ENCODE measurements around the gene SP1. TPM values are rescaled to one million over a fixed set of nuclear protein-coding genes. Genes with fewer than 3 reads are reported as not detected.
A peak's percentile ranks its signal among the peaks of the same experiment; 100 is the strongest.

Gene SP1
- total and polyA plus RNA-seq, 9 of the 15 experiments (the other 6 are each of a cell fraction or from before 2014, with no cell fraction given): 8.0 to 65.5 (median 41.6) TPM

- TF ChIP-seq EP400 (IDR thresholded peaks at IDR 0.05): no peak; the same call in 1 of the 2 replicates
- no peak for TF ChIP-seq PHB (CRISPR knock-in tag; IDR thresholded peaks at IDR 0.05)
- no peak for TF ChIP-seq DMBX1 (CRISPR knock-in tag; IDR thresholded peaks at IDR 0.05; ENCODE audit: borderline replicate concordance)
- no peak for TF ChIP-seq IFI16 (CRISPR knock-in tag; IDR thresholded peaks at IDR 0.05)
- no peak for TF ChIP-seq E2F3 (CRISPR knock-in tag; IDR thresholded peaks at IDR 0.05)
- TF ChIP-seq YY1 (IDR thresholded peaks at IDR 0.05; ENCODE audit: borderline replicate concordance in 1 of 3, control insufficient read depth in 1 of 3, extremely low read depth in 1 of 3, insufficient read depth in 3 of 3, insufficient read length in 1 of 3, insufficient replicate concordance in 2 of 3, low read depth in 1 of 3, low read length in 2 of 3): no peak
- no peak for TF ChIP-seq ELF1 (tag; IDR thresholded peaks at IDR 0.05)
- TF ChIP-seq CGGBP1 (CRISPR knock-in tag; IDR thresholded peaks at IDR 0.05): no peak
- TF ChIP-seq ZNF41 (CRISPR knock-in tag; conservative IDR thresholded peaks at IDR 0.05): no peak
- TF ChIP-seq ZBTB43 (CRISPR knock-in tag; IDR thresholded peaks at IDR 0.05): no peak
- no peak for TF ChIP-seq ZSCAN29 (IDR thresholded peaks at IDR 0.05)
- no peak for TF ChIP-seq DIDO1 (tag; IDR thresholded peaks at IDR 0.05; ENCODE audit: low read depth)
- no peak for TF ChIP-seq RBM25 (IDR thresholded peaks at IDR 0.05; ENCODE audit: low read depth, low read length, severe bottlenecking)
- TF ChIP-seq HMBOX1 (IDR thresholded peaks at IDR 0.05): no peak
- no peak for TF ChIP-seq ZBTB1 (CRISPR knock-in tag; IDR thresholded peaks at IDR 0.05; ENCODE audit: borderline replicate concordance, low read depth)
- TF ChIP-seq ESRRB (CRISPR knock-in tag; IDR thresholded peaks at IDR 0.05; ENCODE audit: borderline replicate concordance): no peak
- no peak for TF ChIP-seq SMARCC2 (IDR thresholded peaks at IDR 0.05; ENCODE audit: low read depth)
- TF ChIP-seq JUND (IDR thresholded peaks at IDR 0.05; ENCODE audit: borderline replicate concordance, low read depth, low read length): no peak
- TF ChIP-seq JUND (tag; IDR thresholded peaks at IDR 0.05; ENCODE audit: borderline replicate concordance, low read depth, low read length): no peak; the same call in 2 of the 3 replicates
- TF ChIP-seq FOXP4 (CRISPR knock-in tag; IDR thresholded peaks at IDR 0.05; ENCODE audit: borderline replicate concordance): no peak
- TF ChIP-seq ZNF551 (CRISPR knock-in tag; IDR thresholded peaks at IDR 0.05): no peak
- TF ChIP-seq STAG1 (CRISPR knock-in tag; IDR thresholded peaks at IDR 0.05; ENCODE audit: borderline replicate concordance): peak; percentile 63; the same call in 1 of the 2 replicates
- TF ChIP-seq PYGO2 (tag; IDR thresholded peaks at IDR 0.05): no peak
- TF ChIP-seq PHB2 (IDR thresholded peaks at IDR 0.05; ENCODE audit: low read depth): no peak
- no peak for TF ChIP-seq MAFK (IDR thresholded peaks at IDR 0.05; ENCODE audit: low read length)
- TF ChIP-seq ZNF507 (tag; conservative IDR thresholded peaks at IDR 0.05): no peak
Observed at GRCh38 chr12:53344824-53345485, 35.0 kb upstream of the SP1 start (continued).
